GM21529 (cell line): ENCODE results near the gene NRIP1.
A peak's percentile ranks its signal among the peaks of the same experiment; 100 is the strongest.

Source experiments
- ATAC-seq: cut with Tn5 transposase; IDR thresholded peaks from one replicate; pipeline ENCODE4 v1.9.1; 2021; ENCODE audit not compliant: unreplicated experiment

Gene NRIP1

DNA sequence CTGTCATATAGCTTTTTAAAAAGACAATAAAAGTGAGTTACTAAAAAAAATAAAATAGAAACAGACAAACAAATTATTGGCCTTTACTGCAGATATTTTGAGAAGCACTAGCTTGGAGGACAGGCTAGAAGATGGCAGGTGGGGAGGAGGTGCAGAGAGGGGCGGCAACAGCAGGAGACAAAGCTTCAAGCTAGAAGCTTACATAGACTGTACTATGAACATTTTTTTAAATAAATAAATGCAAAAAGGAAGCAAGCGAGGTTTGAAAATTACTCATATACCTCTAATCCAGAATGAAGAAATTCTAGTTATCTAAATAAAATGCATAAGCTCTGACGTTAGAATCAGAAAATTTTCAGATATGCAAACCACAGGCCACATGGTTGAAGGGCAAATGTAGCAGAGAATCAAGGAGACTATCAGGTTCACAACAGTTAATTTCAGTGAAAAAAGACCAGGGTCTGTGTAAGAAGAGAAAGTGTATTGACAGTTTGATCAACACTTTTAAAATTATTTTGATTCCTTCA lies 54.9 kb downstream of the NRIP1 start:
- no peak for ATAC-seq

GRCh38 chr21:15007716-15008296 lies 57.0 kb downstream of the NRIP1 start:
- no peak for ATAC-seq

GRCh38 chr21:15006594-15007230 lies 58.1 kb downstream of the NRIP1 start:
- no peak for ATAC-seq

GRCh38 chr21:15005391-15005790 lies 59.4 kb downstream of the NRIP1 start:
- ATAC-seq = no peak

GRCh38 chr21:15004721-15005370 lies 60.0 kb downstream of the NRIP1 start:
- ATAC-seq = no peak

DNA sequence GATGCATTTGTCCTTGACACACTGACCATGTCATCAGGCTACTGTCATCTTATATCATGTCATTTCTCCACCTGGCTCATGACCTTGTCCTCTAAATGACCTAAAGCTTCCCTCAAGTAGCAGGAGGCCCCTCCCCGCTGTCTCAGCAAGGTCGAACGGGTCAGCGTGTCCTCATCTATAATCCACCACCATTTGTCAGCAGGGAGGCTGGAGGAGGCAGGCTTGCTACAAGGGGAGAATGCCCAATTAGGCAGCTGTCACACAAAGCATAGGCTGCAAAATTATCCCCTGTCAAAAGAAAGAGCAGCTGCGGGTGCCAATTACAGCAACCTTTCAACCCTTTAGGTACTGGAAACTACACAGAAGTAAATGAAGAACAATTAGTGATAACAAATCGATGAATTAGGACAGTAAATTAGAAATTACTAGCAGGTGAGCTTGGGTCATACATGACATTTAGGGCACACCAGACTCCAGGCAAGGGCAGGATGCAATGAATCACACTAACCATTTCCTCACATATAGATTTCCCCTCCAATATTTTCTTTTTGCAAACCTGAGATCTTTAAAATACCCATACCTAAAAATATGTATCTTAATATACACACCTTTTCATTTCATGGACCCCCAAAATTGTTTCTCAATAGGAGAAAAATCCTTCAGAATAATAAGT lies 61.2 kb downstream of the NRIP1 start:
- ATAC-seq = no peak

GRCh38 chr21:15001857-15002606 lies 62.8 kb downstream of the NRIP1 start:
- ATAC-seq = peak; percentile 81

DNA sequence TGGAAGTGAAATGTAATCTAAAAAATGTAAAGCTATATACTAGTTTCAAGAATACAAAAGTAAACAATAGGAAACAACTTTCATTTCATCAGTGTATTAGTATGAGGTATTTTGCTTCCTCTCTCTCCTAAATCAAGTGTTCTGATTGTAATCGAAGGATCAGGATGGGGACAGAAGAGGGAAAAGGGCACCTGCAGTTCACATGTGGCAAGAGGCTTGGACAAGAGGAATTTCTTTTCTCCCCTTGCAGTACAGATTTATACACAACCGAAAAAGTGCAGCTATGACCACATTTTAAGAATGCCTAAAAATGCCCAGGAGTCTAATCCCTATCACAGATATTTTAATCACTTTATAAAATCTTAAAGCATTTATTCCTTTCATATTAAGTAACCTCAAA lies 63.7 kb downstream of the NRIP1 start:
- ATAC-seq = no peak

DNA sequence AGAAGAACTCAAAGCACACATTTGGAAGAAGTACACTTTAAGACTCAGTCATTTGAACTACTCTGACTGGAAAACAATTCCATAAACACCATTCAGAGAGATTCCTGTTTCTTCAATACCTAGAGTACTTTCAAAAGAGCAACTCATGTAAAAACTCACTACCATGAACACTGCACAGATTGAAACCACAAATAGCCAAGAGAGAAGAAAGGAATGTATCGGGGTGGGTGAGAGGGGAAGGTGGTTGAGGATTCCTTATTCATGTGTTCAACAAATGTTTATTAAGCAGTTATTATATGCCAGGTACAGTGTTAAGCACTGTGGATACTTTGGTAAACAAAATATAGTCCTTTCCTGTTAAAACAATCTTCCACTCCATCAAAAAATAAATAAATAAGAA lies 64.7 kb downstream of the NRIP1 start:
- no peak for ATAC-seq

DNA sequence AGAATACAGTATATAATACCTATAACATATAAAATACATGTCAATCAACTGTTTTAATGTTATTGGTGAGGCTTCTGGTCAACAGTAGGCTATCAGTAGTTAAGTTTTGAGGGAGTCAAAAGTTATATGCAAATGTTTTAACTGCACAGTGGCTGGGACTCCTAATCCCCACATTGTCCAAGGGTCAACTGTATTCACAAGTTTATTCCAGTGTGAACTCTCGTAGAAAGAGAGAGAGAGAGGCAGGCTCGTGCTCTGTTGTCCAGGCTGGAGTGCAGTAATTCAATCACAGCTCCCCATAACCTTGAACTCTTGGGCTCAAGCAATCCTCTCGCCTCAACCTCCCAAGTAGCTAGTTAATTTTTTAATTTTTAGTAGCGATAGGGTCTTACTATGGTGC lies 66.0 kb downstream of the NRIP1 start:
- ATAC-seq = no peak

DNA sequence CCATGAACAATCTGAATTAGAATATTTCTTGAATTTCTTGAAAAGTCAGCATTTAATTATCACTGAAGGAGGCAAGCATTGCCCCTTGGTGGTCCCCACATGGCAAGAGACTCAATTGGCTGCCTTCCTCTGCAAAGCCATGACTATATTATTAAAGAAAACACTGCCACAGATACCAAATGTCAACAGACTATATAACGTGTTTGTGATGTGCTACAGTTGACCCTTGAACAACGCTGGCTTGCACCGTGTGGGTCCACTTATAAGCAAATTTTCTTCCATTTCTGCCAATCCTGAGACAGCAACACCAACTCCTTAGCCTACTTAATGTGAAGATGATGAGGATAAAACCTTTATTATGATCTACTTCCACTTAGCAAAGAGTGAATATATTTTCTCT lies 66.5 kb downstream of the NRIP1 start:
- ATAC-seq = no peak

DNA sequence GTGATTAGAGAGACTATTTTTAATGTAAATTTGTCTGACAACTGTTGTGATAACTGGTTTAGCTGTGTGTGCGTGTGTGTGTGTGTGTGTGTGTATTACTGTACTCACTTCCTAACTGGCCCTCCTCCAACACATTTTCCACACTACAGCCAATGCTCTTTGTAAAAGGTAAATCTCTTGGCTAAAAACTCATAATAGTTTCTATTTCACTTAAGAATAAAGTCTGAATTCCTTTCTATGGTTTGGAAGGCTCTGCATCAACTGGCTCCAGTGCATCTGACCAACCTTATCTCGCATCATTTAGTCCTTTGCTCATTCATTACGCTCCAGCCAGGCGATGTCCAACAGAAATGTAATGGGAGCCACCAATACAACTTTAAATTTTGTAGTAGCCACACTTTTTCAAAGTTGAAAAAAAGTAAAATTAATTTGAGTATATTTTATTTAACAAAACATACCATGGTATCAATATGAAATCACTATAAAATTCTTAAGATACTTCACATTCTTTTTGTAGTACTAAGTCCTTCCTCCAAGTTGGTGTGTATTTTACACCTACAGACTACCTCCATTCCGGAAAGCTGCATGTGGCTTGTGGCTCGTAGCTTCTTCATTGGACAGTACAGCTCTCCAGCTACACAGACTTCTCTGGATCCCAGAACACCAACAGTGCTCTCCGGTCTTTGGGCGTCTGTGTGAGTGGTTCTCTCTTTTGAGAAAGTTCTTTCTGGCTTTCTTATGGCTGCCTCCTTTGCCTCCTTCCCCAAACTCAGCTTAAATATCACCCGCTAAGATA lies 68.9 kb downstream of the NRIP1 start:
- ATAC-seq = no peak

GRCh38 chr21:14995226-14995625 lies 69.6 kb downstream of the NRIP1 start:
- ATAC-seq = no peak

DNA sequence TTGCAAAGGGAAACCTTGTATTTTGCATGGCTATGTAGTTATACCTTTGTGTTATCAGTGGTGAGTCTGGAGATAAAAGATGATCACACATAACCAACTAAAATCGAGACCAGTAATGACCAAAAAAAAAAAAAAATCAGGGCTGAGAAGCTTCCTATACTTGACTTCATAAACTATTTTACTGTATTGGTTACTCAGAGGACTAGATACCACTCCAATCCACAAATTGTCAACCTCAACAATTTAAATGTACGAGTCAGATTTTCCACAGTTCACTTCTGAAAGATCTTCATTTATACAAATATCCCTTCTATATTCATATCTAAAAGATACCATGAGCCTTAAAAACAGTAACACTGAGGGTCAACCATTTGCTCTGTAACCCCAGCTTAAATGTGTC lies 71.7 kb downstream of the NRIP1 start:
- ATAC-seq = no peak

DNA sequence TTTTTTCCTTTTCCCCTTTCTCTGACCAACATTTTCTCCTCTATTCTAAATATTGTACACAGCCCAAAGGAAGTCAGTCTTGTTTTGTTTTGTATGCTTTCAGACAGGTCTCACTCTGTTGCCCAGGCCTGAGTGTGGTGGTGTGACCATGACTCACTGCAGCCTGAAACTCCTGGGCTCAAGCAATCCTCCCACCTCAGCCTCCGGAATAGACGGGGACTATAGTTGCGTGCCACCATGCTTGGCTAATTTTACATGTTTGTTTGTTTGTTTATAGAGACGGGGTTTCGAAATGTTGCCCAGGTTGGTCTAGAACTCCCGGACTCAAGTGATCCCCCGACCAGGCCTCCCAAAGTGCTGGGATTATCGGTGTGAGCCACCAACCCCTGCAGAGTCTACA lies 72.8 kb downstream of the NRIP1 start:
- ATAC-seq = no peak

DNA sequence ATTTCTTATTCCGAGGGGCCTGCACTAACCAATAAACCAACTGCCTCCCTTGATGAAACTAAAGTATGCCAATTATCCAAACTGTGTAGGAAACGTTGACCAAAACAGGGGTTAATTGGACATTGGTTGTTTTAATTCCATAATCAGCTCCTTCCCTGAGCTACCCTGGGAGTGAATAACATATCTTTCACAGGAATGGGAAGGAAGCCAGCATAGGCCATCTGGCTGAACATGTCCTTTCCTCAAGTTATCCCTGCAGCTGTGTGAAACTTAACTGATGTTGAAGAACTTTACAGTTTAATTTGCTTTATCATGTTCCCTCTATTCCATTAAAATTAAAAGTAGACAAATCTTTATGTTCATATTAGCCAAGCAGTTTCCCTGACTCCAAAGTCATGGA lies 75.4 kb downstream of the NRIP1 start:
- ATAC-seq = no peak

GRCh38 chr21:14988760-14989159 lies 76.0 kb downstream of the NRIP1 start:
- ATAC-seq = no peak

- ATAC-seq = no peak
These were observed 77.2 kb downstream of the NRIP1 start for GRCh38 chr21:14987370-14988170.

GRCh38 chr21:14985306-14985705 lies 79.5 kb downstream of the NRIP1 start:
- ATAC-seq = no peak

- no peak for ATAC-seq
These were observed 82.5 kb downstream of the NRIP1 start for GRCh38 chr21:14982336-14982735.
